Fibroblast of the conjunctiva (primary cell): ENCODE measurements around the gene PNKD.

Source experiments
- DNase-seq: peaks from one replicate; pipeline ENCODE4 v3.0.0-alpha.2; 2010; ENCODE audit warnings: low read depth

Gene PNKD

DNA sequence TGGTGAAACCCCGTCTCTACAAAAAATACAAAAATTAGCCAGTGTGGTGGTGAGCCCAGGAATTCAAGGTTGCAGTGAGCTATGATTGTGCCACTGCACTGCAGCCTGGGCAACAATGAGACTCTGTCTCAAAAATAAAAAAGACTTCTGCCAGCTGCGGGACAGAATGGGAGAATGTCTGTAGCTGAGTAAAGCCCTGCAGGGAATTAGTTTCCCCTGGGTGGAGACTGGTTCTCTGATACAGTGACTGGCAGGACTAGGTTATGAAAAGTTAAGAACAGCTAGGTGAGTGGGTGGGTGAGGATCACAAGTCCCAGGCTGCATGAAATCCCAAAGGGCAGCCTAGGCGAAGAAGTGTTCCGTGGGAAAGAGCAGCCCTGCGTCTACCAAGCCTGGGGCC lies 72.5 kb downstream of the PNKD start:
- no peak for DNase-seq

DNA sequence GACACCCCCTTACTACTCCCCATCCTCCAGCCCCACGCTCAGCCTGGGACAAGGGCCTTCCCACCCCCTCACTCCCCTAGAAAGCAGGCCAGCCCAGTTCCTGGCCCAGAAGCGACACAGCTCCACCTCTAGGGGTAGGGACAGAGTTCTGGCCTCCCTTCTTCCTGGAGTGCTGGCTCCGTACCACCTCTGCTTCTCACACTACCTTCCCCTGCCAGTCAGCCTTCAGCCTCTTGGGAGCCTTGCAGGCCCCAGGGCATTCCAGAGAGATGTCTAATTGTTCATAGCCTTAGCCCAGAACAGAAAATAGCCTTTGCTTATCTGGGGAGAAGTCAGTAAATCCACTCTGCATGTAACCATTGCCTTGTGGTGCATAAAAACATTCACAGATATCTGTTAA lies 73.3 kb downstream of the PNKD start:
- no peak for DNase-seq

DNA sequence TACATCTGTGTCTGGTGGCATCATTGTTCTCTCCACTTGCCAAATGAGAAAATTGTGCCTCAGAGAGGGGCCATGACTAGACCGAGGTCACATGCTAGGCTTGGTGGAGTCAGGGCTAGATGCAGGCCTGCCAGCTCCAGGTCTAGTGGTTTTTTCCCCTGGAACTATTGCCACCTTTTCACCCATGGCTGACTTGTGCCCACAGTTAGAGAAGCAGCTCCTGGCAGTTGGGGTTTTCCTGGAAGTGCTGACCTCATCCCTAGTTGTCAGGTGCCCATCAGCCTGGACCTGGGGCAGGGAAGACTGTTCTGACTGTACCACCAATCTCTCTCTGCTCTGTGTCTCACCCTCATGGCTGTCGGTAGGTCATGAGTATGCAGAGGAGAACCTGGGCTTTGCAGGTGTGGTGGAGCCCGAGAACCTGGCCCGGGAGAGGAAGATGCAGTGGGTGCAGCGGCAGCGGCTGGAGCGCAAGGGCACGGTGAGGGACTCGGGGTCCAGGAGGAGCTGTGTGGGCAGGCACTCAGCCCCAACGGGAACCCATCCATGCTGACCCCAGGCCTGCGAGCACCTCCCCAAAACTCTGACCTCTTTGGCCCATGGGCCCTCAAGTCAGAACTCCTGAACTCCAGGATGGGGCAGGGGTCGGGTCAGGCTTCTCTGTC lies 73.9 kb downstream of the PNKD start:
- no peak for DNase-seq

DNA sequence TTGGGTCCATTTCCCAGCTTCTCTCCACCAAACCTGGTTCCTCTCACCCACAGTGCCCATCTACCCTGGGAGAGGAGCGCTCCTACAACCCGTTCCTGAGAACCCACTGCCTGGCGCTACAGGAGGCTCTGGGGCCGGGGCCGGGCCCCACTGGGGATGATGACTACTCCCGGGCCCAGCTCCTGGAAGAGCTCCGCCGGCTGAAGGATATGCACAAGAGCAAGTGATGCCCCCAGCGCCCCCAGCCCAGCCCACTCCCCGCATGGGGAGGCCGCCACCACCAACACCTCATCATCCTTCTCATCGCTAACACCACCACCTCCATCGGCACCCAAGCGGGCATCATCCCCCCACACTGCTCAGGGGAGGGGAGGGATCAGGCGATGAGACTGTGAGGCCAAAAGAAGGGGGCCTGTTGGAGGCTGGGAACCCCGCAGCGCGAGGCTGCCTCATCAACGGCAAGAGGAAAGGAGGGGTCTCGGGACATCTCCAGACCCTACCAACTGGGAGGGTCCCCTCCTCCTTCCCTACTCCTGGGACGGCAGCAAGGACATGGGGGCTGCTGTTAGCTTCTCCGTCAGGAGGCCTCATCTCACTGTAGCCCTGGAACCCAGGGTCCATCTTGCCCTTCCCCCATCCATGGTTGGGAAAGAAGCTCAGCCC lies 74.6 kb downstream of the PNKD start:
- no peak for DNase-seq

DNA sequence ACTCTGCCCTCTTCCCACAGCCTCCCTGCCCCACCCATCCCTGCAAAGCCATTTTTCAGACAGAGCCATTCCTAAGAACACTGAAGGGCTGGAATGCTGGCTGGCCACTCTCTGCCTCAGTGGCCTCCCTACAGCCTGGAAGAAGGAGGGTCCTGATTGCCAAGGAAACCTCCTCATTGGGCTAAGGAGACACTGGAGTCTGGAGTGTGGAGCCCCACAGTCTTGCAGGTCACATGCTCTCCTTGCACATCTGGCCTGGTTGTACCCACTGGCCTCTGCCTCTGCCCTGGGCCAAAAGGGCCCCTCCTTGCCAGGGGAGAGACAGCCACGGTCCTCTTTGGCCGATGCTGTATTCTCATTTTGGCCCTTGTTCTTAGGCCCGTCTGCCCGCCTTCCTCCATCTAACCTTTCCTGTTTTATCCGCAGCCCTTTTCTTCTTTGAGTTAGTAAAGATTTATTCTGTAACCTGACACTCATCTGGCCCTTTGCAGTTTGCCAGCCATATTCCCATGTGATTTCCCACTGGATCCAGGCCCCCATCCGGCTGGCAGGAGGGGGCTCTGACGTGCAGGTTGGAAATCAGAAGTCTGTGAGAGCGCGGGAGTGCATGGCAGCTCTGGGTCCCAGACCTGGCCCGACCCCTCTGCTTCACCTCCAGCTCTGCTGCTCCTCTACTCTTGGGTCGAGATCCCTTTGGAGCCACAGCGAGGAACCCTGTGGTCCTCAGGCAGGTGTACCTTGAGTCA lies 75.3 kb downstream of the PNKD start:
- DNase-seq = no peak

DNA sequence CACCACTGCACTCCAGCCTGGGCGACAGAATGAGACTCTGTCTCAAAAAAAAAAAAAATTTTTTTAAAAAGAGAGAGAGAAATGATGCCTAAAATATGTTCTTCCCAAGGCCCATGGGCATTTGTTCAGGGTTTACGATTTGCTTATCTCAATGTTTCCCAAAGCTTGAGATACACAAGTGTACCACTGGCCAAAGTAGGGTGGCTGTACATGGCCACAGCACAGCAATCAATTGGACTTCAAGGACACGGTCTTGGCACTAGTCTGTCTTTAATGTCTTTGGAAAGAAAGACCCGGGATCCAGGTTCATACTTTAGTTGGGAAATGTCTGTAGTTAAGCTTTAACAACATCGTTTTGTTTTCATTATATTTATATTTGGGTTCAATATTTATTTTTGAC lies 76.9 kb downstream of the PNKD start:
- DNase-seq = no peak

DNA sequence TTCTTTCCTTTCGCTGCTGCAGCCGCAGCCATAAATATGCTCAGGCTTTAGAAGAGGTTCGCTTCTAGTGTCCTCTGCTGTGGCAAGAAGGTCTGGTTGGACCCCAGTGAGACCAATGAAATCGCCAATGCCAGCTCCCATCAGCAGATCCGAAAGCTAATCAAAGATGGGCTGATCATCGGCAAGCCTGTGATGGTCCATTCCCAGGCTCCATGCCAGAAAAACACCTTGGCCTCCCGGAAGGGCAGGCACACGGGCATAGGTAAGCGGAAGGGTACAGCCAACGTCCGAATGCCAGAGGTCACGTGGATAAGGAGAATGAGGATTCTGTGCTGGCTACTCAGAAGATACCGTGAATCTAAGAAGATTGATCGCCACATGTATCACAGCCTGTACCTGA lies 83.7 kb downstream of the PNKD start:
- DNase-seq = no peak

DNA sequence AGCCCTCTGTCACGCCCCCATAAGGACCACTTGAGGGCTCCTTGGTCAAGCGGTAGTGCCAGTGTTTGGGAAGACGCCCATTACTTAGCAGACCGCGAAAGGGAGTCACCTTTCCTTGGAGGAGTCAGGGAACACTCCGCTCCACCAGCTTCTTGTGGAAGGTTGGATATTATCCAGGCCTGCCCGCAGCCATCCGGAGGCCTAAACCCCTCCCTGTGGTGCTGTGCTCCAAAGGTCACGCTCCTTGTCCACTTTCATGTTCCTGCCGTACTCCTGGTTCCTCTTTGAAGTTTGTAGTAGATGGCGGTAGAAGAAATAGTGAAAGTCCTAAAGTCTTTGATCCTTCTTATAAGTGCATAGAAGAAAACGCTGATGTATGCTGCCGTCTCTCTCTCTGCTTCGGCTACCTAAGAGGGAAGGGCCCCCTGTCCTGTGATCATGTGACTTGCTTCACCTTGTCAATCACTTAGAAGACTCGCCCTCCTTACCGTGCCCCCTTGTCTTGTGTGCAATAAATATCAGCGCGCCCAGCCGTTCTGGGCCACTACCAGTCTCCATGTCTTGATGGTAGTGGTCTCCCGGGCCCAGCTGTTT lies 84.6 kb downstream of the PNKD start:
- DNase-seq = no peak

DNA sequence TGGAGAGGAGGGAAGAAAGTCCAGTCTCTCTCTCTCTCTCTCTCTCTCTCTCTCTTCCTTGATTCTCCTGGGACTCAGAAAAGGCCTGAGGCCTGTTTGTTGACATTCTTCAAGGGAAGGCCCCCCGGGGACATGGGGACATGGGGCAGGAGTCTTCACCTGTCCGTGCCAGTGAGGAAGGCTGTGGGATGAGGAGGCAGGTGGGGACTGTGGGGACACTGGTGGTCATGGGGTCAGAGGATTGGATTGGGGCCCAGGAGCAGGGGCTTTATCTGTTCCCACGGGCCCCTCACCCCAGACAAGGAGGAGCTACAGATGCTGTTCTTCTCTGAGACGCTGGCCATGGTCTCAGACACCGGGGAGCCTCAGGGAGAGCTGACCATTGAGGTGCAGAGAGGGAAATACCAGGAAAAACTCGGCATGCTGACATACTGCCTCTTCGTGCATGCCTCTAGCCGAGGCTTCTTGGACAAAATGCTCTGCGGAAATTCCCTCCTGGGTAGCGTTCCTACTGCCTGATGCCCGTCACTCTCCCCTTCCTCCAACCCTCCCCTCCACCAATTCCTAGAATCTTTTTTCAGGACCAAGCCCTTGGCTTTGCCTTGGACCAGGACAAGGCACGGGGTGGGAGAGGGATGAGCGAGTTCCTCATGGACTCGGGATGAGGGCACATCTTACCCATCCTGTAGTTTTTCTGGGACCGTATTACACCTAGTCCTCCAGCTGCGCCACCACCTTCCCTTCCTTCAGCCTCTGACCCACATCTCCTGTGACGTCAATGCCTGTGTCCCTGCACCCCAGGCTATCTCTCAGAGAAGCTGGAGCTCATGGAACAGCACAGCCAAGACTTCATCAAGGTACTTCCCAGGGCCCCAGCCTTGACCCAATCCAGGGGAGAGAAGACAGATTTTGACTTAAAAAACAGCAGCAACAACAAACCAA lies 87.2 kb downstream of the PNKD start:
- DNase-seq = no peak

DNA sequence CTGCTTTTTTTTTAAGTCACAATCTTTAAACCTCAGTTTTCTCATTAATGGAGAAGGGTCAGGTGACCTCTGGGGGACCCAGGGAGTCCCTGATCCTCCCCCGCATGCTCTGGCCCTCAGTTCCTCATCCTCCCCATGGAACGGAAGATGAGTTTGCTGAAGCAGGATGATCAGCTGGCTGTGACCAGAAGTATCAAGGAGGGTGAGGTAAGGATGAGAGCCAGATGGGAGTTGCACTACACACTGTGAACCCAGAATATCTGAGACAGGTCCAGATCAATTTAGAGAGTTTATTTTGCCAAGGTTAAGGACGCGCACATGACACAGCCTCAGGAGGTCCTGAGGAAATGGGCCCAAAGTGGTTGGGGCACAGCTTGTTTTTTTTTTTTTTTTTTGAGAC lies 90.1 kb downstream of the PNKD start:
- no peak for DNase-seq

DNA sequence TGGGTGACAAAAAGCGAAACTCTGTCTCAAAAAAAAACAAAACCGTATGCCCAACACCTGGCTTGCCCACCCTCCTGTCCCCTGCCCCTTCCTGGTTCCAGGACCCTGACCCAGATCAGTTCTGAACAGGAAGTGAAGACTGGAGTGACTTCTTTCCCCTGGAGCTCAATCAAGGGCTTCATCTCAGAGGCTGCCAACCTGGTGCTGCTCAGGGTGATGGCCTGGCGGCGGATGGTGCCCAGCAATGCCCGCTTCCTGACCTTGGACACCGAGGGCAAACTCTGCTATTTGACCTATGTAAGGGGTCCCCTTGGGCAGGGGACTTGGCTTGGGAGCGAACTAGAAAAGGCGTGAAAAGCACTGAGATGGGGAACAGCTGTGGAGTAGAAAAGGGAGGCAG lies 92.3 kb downstream of the PNKD start:
- no peak for DNase-seq

DNA sequence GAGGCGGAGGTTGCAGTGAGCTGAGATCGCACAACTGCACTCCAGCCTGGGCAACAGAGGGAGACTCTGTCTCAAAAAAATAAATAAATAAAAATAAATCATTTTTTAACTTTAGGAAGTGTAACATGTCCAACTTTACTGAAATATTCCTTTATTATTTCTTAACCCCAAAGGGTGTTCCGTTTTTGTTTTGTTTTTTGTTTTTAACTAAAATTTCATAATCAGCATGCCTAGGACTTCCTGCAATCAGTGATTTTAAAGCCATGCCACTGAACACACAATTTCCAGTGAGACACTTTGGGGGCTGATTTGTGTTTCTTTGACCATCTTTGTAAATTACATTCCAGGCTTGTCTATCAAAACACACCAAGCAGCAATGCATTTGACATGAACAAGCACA lies 93.4 kb downstream of the PNKD start:
- no peak for DNase-seq

DNA sequence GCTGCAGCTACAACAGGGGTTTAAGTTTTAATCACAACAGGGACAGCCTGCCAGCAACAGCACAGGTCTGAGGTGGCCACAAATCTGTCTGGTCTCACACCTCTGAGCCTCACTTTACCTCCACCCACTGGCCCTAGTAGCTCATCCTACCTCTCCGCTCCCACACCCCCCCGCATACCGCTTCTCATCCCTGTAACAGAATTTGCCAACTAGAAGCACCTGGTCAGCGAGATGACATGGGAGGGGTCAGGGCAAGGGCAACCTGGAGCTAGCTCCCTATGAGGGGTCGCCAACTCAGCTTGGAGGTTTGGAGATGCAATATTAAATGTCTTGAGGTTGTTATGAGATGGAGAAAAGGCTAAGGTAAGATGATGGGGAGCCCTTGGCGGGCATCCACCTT lies 93.9 kb downstream of the PNKD start:
- no peak for DNase-seq

DNA sequence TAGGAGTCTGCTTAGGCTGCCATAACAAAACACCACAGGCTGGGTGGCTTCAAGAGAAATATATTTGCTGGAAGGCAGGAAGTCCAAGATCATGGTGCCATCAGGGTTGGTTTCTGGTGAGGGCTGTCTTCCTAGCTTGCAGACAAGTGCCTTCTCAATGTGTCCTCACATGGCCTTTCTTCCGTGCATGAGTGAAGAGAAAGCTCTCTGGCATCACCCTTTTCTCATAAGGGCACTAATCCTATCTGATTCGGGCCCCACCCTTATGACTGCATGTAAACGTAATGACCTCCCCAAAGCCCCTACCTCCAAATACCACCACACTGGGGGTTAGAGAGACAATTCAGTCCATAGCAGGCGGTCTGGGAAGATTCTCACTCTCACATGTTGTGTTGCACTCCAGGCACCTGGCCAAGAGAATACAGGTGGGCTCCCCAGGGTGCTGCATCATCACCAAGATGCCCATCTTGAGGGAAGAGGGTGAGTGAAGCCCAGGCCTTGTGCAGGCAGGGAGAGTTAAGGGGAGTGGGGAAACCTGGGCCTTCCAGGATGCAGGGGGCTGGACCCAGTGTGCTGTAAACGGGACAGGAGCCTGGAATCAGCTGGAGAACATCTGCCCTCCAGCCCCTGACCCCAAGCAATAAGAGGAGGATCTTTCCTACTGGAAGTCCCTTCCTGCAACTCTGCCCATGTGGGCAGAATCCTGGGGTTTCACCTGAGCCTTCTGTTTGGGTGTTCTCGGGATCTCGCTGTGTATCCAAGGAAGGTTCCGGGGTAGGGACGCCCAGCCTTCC lies 96.5 kb downstream of the PNKD start:
- DNase-seq = no peak

DNA sequence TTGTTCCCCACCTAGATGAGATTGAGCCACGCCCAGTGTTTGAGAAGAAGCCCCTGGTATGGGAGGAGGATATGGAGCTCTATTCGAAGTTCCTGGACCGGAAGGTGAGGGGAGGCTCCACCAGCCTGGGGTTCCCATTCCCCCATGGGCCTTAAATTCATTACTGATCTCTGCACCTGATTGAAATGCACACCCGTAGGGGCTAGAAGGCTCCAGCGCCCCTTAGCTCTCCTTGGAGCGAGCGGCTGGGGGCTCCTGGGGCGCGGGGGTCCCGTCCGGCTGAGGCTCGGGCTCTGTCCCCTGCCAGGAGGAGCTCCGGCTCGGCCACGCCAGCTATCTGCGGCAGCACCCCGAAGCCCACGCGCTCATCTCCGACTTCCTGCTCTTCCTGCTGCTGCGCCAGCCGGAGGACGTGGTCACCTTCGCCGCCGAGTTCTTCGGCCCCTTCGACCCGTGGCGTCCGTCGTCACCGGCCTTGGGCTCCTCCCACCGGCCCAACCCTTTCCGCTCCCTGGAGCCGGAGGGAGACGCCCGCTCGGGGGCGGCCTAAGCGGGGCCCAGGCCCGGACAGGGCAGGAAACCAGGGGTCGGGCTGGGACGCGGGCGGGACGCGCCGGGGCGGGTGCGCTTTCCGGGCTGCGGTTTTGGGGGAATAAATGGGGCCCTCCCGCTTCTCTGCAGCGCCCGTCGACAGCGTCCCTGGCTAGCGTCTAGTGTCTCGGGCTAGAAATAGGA lies 97.3 kb downstream of the PNKD start:
- no peak for DNase-seq

DNA sequence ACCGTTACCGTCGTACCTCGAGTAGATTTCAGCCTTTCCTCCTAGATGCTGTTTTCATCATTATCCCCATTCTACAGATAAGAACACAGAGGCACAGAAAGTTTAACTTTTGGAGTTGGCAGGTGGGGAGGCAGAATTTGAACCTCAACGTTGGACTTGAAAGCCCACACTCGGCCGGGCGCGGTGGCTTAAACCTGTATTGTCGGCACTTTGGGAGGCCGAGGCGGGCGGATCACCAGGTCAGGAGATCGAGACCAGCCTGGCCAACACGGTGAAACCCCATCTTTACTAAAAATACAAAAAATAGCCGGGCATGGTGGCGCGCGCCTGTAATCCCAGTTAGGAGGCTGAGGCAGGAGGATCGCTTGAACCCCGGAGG lies 97.8 kb downstream of the PNKD start:
- DNase-seq = no peak

DNA sequence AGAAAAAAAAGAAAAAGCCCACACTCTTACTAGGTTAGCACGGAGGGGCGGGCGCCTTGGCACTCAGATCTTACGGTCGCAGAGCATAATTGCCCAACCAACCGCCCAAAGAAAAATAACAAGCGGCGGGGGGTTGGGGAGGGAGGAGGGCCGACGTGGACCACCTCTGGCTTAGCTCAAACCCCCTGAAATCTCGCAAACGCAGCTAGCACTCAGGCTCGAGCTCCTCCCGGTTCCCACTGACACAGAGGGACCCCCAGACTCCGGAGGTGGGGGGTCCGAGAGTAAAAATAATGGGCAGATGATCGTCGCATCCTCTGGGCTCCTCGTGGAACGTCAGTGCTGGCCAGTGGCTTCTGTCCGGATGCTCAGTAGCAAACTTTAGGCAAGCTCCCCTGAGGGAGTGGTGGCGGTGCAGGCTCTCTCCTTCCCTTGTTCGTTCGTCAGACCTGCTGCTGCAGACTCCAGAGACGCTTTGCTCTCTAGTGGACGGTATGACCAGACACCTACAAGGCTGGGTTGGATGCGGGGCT lies 98.4 kb downstream of the PNKD start:
- DNase-seq = no peak

DNA sequence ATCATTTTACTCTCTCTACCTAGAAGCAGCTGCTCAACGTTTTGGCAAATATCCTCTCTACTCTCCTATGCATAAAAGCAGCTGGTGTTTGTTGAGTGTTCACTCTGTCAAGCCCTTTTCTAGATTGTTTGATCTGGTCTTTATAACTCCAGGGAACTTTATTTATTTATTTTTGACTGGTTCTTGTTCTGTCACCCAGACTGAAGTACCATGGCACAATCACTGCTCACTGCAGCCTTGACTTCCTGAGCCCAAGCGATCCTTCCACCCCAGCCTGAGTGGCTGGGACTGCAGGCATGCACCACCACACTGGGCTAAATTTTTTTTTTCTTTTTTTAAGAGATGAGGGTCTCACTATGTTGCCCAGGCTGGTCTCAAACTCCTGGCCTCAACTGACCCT lies 99.0 kb downstream of the PNKD start:
- no peak for DNase-seq

DNA sequence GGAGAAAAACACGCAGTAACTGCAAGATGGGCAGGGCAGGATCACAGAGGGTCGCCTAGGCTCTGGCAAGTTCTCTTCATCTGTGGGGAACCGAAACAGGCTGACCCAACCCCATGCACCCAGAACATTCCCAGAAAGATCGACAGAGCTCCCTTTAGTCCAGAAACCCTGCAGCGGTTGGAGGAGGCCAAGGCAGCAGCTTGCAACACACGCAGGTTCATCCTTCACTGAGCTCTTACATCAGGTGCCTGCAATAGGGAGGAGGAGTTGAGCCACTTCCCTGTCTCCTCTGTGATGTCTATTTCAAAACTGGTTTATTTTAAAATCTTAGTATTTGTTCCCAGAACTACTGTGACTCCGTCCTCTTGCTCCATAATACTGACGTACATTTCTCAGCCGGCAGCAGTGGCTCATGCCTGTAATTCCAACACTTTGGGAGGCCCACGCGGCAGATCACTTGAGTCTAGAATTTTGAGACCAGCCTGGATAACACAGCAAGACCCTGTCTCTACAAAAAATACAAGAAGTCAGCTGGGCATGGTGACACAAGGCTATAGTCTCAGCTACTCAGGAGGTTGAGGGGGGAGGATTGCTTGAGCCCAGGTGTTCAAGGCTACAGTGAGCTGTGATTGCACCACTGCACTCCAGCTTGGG lies 100.2 kb downstream of the PNKD start:
- DNase-seq = no peak

DNA sequence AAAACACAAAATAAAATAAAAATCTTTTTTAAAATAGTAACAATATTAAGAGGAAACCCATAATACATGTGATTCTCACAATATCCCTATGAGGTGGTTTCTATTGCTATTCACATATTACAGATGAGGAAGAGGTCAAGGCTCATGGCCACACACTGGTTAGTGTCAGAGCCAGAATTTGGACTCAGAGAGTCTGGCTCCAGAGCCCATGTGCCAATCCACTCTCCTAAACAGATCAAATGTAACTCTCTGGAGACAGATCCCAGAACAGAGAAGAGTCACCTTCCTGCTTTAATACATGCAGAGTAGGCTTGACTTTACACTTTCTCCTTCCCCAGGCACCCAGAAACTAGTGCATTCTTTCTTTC lies 101.6 kb downstream of the PNKD start:
- DNase-seq = no peak
